ENCODE measurements around the gene TBX1. TPM values are rescaled to one million over a fixed set of nuclear protein-coding genes. Genes with fewer than 3 reads are reported as not detected.
"Not testable (repeated sequence)": the region's sequence is repeated elsewhere in the genome, so short reads cannot be mapped to it uniquely, and the experiment has no call there.

The TBX1 gene
- total RNA-seq, 1 experiment from 2014 or later = 16.3 TPM

DNA sequence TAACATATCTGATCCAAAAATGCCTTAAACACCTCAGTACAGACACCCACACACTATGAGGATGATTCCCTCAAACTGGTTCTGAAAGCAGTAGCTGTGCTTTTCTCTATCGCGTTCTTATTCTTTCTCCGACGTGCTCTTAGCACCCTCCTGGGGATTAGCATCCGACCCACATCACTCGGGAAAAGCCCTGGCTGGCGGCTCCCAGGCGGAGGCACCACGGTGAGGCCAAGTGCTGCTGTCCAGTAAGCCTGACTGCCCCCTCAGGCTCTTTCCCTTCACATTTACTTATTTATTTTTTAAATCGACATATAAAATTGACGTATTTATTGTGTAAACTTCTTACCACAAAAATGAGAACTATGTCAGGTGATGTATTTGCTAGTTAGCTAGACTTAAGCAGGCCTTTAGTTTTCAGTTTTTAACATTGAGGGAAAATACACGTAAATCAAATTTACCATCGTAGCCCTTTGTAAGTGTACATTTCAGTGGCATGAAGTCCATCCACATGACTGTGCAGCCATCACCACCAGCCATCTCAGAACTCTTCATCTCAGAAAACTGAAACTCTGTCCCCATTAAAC is 19.2 kb downstream of the TBX1 start:
- no peak for DNase-seq
- Histone ChIP-seq H3K36me3 (no peaks in the 10 kb centered on the region; the same call in 1 of the 2 replicates), H3K4me3 (no peak overlapping the region), H3K27me3 (no peaks in the 10 kb centered on the region), H3K9me3 (peaks cover 3% of the 10 kb centered on the region; the same call in 1 of the 2 replicates)

- no peak overlapping the region for H3K4me3 ChIP-seq
- no peaks in the 10 kb centered on the region; the same call in 1 of the 2 replicates for H3K36me3 ChIP-seq
- H3K27me3 ChIP-seq = no peaks in the 10 kb centered on the region
- H3K9me3 ChIP-seq = peaks cover 3% of the 10 kb centered on the region; the same call in 1 of the 2 replicates
- no peak for DNase-seq
Observed at GRCh38 chr22:19782533-19782932, 22.0 kb downstream of the TBX1 start.

DNA sequence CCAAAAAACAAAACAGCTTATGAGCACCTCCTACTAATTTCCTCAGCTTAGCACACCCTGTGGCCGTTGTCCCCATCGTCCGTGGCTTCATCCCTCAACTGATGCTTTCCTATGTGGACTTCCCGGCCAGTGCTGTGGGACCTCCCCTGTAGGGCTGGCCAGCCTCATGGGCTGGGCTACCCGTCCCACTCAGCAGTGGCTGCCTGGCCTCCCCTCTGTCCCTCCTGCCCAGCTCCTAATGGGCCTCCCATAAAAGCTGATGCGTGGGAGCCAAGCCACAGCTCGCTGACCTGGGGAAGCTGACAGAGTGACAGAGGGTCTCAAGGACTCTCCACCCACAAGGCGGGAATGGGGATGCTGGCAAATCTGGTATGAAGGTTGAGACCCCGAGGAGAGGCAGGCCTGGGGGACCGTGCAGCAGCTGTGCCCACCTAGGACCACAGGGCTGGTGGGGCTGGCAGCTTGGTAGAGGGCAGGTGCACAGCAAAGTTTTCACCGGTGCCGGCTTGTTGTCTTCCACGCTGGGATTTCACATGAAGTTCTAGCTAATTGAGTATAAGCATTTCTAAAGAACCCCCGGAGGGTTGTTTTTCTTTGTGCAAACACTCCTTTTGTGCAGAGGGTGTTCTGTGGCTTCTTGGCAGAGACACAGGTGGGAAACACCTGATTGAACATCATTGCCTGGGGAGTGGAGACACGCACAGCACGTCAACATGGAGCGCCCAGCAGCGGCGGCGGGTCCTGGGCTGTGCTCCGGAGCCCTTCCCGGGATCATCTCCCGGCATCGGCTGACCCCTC is 23.2 kb downstream of the TBX1 start:
- DNase-seq = no peak
- Histone ChIP-seq H3K4me3 (no peak overlapping the region), H3K36me3 (no peaks in the 10 kb centered on the region; the same call in 1 of the 2 replicates), H3K27me3 (no peaks in the 10 kb centered on the region), H3K9me3 (peaks cover 3% of the 10 kb centered on the region; the same call in 1 of the 2 replicates)

DNA sequence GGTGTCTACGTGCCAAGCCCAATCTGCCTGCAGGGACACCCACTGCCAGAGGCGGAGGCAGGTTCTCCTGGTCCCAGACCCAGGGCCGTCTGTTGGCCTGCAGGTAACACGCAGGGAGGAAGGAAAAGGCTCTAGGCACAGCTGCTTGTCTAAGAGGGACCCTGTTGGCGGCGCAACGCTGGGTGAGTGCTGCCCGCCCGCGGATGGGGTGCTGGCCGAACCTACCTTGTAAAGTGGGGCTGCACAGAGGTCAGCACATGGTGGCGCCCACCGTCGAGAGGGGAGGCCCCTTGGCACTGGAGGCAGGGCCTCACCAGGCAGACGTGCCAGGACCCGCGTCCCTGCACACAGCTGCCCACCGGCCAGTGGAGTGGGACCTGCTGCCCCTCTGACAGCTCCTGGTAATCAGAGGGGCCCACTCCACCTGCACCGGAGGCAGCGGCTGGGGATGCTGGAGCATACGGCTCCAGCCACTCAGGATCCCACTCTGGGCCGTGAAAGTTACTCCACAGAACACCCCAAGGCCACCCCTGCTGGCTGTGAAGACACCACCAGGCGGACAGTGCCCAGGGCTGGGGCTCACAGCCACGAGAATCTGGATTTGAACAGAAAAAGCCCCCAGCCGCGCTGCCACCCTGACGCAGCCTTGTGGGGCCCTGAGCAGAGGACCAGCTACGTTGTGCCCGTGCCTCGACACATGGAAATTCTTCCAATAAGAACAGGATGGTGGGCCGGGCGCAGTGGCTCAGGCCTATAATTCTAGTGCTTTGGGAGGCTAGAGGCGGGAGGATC is 24.0 kb downstream of the TBX1 start:
- H3K27me3 ChIP-seq = no peaks in the 10 kb centered on the region

DNA sequence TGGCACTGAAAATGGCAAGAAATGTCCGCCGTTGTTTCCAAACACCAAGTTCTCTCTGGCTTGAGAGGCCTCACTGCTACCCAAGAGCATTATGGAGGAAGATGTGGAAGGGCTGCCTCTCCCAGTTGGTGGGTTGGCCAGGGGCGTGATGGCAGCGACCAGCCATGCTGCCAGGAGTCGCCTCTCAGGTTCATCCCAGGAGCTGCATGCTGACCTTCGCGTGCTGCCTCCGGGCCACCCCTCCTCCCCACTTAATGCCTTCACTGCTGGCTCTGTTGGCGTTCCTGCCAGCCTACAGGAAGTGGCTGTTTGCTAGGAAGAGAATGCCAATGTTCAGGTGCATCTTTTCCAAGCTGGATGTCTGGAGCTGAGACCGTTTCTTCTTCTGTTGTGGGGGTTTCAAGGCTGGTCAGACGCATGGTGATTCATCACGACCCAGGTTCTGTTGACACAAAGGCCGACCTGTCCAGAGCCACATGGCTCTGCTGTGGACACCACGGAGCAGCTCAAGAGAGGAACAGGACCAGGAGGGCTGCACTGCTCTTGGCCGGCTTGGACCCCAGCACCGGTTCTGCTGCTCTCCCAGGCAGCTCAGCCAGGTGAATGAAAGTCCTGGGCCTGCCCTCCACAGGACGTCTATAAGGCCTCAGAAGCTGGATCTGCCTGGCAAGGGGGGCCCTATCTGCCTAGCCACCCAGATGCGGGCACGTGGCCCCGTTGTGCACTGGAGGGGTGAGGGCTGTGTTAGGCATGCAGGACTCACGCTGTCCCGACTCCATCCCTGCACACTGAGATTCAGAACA is 25.1 kb downstream of the TBX1 start:
- Histone ChIP-seq H3K4me3 (no peak overlapping the region), H3K9me3 (peaks cover 3% of the 10 kb centered on the region; the same call in 1 of the 2 replicates), H3K36me3 (no peaks in the 10 kb centered on the region; the same call in none of the 2 replicates), H3K27me3 (no peaks in the 10 kb centered on the region)
- no peak for DNase-seq

More for the DNA sequence above, 24.0 kb downstream of the TBX1 start:
- DNase-seq = no peak
- H3K36me3 ChIP-seq = no peaks in the 10 kb centered on the region; the same call in 1 of the 2 replicates
- peaks cover 3% of the 10 kb centered on the region; the same call in 1 of the 2 replicates for H3K9me3 ChIP-seq
- H3K4me3 ChIP-seq = no peak overlapping the region

DNA sequence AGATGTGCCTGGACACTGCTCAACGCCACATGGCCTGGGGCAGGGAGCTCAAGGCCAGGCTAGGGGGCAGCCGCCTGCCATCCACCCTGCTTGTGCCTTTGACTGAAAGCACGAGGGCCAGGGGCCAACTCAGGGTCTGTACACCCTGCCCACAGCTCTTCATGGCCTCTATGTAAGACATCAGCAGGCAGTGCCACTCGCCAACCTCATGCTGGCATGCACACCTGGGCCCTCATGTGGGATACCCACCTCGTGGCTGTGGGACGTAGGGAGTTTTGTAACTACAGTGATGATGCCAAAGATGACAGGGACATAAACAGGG is 25.6 kb downstream of the TBX1 start:
- Histone ChIP-seq H3K27me3 (no peaks in the 10 kb centered on the region), H3K9me3 (peaks cover 3% of the 10 kb centered on the region; the same call in 1 of the 2 replicates), H3K36me3 (no peaks in the 10 kb centered on the region; the same call in none of the 2 replicates), H3K4me3 (no peak overlapping the region)
- no peak for DNase-seq

GRCh38 chr22:19786959-19787848 is 26.6 kb downstream of the TBX1 start:
- DNase-seq = no peak
- H3K9me3 ChIP-seq = peaks cover under 1% of the 10 kb centered on the region; the same call in 1 of the 2 replicates
- H3K4me3 ChIP-seq = no peak overlapping the region
- no peaks in the 10 kb centered on the region for H3K27me3 ChIP-seq
- H3K36me3 ChIP-seq = peaks cover 6% of the 10 kb centered on the region

DNA sequence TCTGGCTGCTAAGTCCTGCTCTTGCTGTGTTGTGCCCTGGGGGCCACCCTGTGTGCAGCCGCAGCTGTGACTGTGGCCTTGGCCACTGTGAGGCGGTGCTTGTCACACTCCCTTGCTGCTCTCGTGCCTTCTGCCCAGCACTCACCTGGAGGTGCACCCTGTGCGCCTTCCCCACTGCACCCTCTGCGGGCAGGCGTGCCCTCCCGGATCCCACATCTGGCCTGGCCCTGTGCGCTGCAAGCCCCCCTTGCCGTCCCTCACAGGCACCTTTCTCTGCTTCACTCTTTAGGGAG is 27.2 kb downstream of the TBX1 start:
- no peak overlapping the region for H3K4me3 ChIP-seq
- no peaks in the 10 kb centered on the region for H3K9me3 ChIP-seq
- no peak for DNase-seq
- peaks cover 12% of the 10 kb centered on the region for H3K36me3 ChIP-seq
- no peaks in the 10 kb centered on the region for H3K27me3 ChIP-seq

DNA sequence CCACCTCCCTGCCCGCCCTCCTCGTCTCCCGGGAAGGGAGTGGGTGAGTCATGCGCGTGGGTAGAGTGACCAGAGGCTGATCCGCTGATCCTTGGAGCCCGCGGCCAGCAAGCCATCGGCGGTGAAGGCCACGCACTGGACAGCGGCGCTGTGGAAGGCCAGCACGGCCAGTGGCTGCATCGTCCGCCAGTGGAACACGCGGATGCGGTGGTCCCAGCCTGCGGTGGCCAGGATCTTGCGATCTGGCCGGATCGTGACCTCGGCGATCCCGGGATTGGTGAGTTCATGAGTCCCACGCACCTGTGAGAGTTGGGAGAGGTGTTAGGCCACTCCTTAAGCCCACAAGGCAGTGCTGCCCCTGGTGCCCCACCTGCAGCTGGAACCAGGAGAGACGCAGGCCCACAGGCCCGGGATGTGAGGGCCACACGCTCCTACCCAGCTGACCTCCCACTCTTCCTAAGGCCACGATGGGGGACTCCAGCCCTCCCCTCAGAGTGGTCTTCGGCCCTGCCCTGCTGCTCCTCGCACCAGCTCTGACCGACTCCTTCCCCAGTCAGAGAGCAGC is 28.2 kb downstream of the TBX1 start:
- H3K27me3 ChIP-seq = no peaks in the 10 kb centered on the region
- DNase-seq = no peak
- no peak overlapping the region for H3K4me3 ChIP-seq
- peaks cover 12% of the 10 kb centered on the region for H3K36me3 ChIP-seq
- no peaks in the 10 kb centered on the region for H3K9me3 ChIP-seq

- Histone ChIP-seq H3K4me3 (no peak overlapping the region), H3K36me3 (peaks cover 17% of the 10 kb centered on the region), H3K27me3 (no peaks in the 10 kb centered on the region), H3K9me3 (no peaks in the 10 kb centered on the region)
- DNase-seq = no peak
Observed at GRCh38 chr22:19789406-19789805, 28.8 kb downstream of the TBX1 start.

- no peak for DNase-seq
- Histone ChIP-seq H3K4me3 (no peak overlapping the region), H3K27me3 (no peaks in the 10 kb centered on the region), H3K36me3 (peaks cover 19% of the 10 kb centered on the region), H3K9me3 (no peaks in the 10 kb centered on the region)
Observed at GRCh38 chr22:19789828-19790227, 29.2 kb downstream of the TBX1 start.

GRCh38 chr22:19791243-19791642 is 30.7 kb downstream of the TBX1 start:
- no peaks in the 10 kb centered on the region for H3K27me3 ChIP-seq
- no peaks in the 10 kb centered on the region for H3K9me3 ChIP-seq
- H3K36me3 ChIP-seq = peaks cover 19% of the 10 kb centered on the region
- DNase-seq = no peak
- H3K4me3 ChIP-seq = no peak overlapping the region

DNA sequence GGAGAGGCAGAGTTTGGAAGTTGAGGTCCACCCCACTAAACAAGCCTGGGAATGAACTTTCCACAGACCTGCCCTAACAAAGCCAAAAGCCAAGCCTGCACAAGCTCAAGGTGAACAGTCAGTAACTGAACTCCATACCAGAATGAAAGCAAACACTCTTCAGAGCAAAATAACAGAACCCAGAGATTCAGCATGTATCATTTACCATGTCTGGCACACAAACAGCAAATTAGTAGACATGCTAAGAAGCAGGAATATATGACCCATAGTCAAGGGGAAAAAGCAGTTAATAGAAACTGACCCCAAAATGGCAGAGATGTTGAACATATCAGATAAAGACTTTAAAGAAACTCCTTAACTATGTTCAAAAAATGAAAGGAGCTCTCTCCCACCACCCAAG is 31.3 kb downstream of the TBX1 start:
- DNase-seq = no peak
- H3K9me3 ChIP-seq = no peaks in the 10 kb centered on the region
- H3K36me3 ChIP-seq = peaks cover 19% of the 10 kb centered on the region
- H3K4me3 ChIP-seq = no peak overlapping the region
- no peaks in the 10 kb centered on the region for H3K27me3 ChIP-seq

DNA sequence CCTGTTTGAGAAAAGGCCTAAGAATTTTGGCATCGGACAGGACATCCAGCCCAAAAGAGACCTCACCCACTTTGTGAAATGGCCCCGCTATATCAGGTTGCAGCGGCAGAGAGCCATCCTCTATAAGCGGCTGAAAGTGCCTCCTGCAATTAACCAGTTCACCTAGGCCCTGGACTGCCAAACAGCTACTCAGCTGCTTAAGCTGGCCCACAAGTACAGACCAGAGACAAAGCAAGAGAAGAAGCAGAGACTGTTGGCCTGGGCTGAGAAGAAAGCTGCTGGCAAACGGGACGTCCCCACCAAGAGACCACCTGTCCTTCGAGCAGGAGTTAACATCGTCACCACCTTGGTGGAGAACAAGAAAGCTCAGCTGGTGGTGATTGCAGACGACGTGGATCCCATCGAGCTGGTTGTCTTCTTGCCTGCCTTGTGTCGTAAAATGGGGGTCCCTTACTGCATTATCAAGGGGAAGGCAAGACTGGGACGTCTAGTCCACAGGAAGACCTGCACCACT is 31.9 kb downstream of the TBX1 start:
- H3K27me3 ChIP-seq, H3K9me3 ChIP-seq, H3K4me3 ChIP-seq, DNase-seq: not testable (repeated sequence)
- H3K36me3 ChIP-seq = peaks cover 19% of the 10 kb centered on the region

- H3K4me3 ChIP-seq = no peak overlapping the region
- peaks cover 19% of the 10 kb centered on the region for H3K36me3 ChIP-seq
- H3K9me3 ChIP-seq = no peaks in the 10 kb centered on the region
- DNase-seq = no peak
- no peaks in the 10 kb centered on the region for H3K27me3 ChIP-seq
Observed at GRCh38 chr22:19793161-19793560, 32.6 kb downstream of the TBX1 start.

All from MG63 (cell line).